Stomach smooth muscle (tissue), 2 donors: ENCODE data around the gene COL6A2.
"Not testable (repeated sequence)": the region's sequence is repeated elsewhere in the genome, so short reads cannot be mapped to it uniquely, and the experiment has no call there.

Experiments
- H3K27ac ChIP-seq: one replicate; pipeline ENCODE4 v1.7.0; 2013; ENCODE audit warnings: mild to moderate bottlenecking, low read length, inconsistent platforms
- H3K27me3 ChIP-seq, 2 donors: one replicate each; pipeline ENCODE4 v1.7.0; 2013; ENCODE audit warnings: low read length in 2 of 2; ENCODE audit not compliant: insufficient read depth in 2 of 2, control insufficient read depth in 1 of 2
- H3K36me3 ChIP-seq, 2 donors: one replicate each; pipeline ENCODE4 v1.7.0; 2013; ENCODE audit warnings: low read length in 2 of 2; ENCODE audit not compliant: control insufficient read depth in 2 of 2, insufficient read depth in 2 of 2
- H3K4me1 ChIP-seq: one replicate; pipeline ENCODE4 v1.7.0; 2013; ENCODE audit warnings: low read length; ENCODE audit not compliant: control insufficient read depth, insufficient read depth
- H3K4me3 ChIP-seq, 2 donors: one replicate each; pipeline ENCODE4 v1.7.0; 2013; ENCODE audit warnings: low read length in 2 of 2
- H3K9ac ChIP-seq, 2 donors: one replicate each; pipeline ENCODE4 v1.7.0; 2013; ENCODE audit warnings: low read length in 2 of 2, mild to moderate bottlenecking in 1 of 2
- H3K9me3 ChIP-seq, 2 donors: one replicate each; pipeline ENCODE4 v1.7.0; 2013; ENCODE audit warnings: low read length in 2 of 2; ENCODE audit not compliant: control insufficient read depth in 2 of 2
- donor health status: healthy.
- donor health status: Pancreatic carcinoma.

COL6A2 gene

DNA sequence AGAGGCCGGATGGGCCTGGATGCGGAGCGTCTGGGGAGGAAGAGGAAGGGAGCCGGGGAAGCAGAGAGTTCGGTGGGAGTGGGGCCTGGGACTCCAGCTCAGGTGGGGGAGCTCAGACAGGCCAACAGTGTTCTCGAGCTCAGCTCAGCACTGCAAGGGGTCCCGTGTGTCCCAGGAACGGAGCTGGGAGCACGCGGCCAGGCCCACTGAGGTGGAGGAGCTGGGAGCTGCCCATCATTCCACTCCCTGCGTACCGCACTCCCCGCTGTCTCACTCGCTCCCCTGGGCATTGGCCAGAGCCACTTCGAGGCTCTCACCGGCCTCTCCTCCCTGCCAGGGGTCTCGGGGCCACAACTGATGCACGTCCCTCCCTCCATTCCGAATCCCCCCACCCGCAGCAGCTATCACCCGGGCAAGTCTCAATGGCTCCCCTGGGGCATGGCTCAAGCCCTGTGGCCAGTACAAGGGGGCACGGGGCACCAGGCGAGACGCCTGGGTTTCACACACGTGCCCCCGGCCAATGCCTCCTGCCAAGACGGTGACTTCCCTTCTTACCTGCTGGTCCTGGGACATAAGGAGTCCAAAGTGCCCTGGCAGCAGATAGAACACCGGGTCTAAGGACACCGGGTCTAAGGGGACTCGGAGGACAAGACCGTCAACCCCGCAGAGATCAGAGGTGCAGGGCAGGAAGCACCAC is 30.3 kb upstream of the COL6A2 start:
- peaks cover 0 to 7% of the 10 kb centered on the region in 2 donors for H3K9me3 ChIP-seq
- H3K27ac ChIP-seq = peak overlapping the region; percentile 84
- H3K4me3 ChIP-seq = no peak overlapping the region
- peak overlapping the region in 1 of 2 donors; percentile 58 for H3K9ac ChIP-seq
- no peaks in the 10 kb centered on the region for H3K36me3 ChIP-seq
- peaks cover 40% of the 10 kb centered on the region for H3K4me1 ChIP-seq
- no peaks in the 10 kb centered on the region for H3K27me3 ChIP-seq

DNA sequence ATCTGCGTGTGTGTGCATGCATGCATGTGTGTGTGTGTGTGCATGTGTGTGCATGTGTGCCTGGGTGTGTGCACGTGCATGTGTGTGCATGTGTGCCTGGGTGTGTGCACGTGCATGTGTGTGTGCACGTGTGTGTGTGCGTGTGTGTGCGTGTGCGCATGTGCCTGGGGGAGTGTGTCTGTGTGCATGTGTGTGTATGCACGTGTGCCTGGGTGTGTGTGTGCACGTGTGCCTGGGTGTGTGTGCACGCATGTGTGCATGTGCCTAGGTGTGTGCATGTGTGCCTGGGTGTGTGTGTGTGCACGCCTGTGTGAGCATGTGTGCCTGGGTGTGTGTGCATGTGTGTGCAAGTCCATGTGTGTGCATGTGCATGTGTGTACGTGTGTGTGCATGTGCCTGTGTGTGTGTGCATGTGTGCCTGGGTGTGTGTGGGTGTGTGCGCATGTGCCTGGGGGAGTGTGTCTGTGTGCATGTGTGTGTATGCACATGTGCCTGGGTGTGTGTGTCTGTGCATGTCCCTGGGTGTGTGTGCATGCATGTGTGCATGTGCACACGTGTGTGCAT is 29.3 kb upstream of the COL6A2 start:
- peaks cover 40% of the 10 kb centered on the region for H3K4me1 ChIP-seq
- H3K27ac ChIP-seq = no peak overlapping the region
- H3K9ac ChIP-seq = no peak overlapping the region
- no peaks in the 10 kb centered on the region for H3K9me3 ChIP-seq
- H3K27me3 ChIP-seq = no peaks in the 10 kb centered on the region
- H3K4me3 ChIP-seq = no peak overlapping the region
- no peaks in the 10 kb centered on the region for H3K36me3 ChIP-seq

DNA sequence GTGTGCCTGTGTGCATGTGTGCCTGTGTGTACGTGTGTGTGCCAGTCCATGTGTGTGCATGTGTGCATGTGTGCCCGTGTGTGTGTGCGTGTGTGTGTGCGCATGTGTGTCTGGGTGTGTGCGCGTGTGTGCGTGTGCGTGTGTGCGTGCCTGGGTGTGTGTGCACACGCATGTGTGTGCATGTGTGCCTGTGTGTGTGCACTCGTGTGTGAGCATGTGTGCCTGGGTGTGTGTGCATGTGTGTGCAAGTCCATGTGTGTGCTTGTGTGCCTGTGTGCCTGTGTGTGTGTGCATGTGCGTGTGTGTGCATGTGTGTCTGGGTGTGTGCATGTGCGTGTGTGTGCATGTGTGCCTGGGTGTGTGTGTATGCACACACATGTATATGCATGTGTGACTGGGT is 28.7 kb upstream of the COL6A2 start:
- H3K4me3 ChIP-seq = no peak overlapping the region
- H3K27me3 ChIP-seq = no peaks in the 10 kb centered on the region
- peaks cover 40% of the 10 kb centered on the region for H3K4me1 ChIP-seq
- no peaks in the 10 kb centered on the region for H3K9me3 ChIP-seq
- H3K9ac ChIP-seq = no peak overlapping the region
- H3K36me3 ChIP-seq = no peaks in the 10 kb centered on the region
- H3K27ac ChIP-seq = no peak overlapping the region

DNA sequence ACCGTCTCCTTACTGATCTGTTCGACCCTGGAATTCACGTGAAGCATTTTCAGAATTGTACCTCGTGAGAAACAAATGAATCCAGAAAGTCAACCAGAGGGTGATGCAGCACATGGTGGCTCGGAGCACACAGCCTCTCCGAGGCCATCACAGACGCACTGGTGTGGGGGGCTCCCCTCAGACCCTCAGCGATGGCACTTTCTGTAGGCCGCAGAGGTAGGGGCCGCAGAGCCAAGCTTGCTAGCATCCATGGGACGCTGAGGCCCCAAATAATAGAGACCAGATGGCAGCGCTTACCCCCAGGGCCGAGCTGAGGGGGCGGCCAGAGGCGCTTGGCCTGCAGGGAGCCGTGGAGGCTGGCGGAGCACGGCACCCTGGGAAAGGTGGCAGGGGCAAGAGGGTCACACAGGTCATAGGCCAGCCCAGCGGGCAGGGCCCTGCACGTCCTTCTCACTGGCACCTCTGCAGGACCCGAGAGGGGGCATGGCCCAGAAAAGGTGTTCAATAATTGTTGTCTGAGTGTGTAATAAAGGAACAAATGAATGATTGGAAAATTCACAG is 28.1 kb upstream of the COL6A2 start:
- H3K36me3 ChIP-seq = no peaks in the 10 kb centered on the region
- H3K9ac ChIP-seq = no peak overlapping the region
- peaks cover 38% of the 10 kb centered on the region for H3K4me1 ChIP-seq
- no peak overlapping the region for H3K4me3 ChIP-seq
- no peak overlapping the region for H3K27ac ChIP-seq
- no peaks in the 10 kb centered on the region for H3K9me3 ChIP-seq
- H3K27me3 ChIP-seq = no peaks in the 10 kb centered on the region

DNA sequence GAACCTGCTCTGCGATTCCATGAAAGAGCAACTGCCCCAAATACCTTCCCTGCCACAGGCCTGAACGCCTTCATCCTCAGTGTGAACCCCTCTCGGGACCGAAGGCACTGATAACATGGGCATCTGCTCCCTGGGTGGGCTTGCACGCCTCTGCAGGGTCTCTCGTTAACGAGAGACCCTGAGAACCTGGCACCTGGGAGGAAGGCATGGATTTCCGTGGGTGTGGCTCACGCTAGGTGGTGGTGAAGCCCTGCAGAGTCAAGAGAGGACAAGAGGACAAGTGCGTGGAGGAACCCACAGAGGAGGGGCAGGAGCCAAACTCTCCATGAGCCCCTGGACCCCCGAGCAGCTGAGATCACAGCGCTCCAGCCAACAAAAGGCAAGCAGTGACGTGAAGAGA is 26.8 kb upstream of the COL6A2 start:
- Histone ChIP-seq H3K27ac (no peak overlapping the region), H3K9ac (no peak overlapping the region), H3K36me3 (no peaks in the 10 kb centered on the region), H3K9me3 (no peaks in the 10 kb centered on the region), H3K4me3 (no peak overlapping the region), H3K27me3 (no peaks in the 10 kb centered on the region), H3K4me1 (peaks cover 25% of the 10 kb centered on the region)

DNA sequence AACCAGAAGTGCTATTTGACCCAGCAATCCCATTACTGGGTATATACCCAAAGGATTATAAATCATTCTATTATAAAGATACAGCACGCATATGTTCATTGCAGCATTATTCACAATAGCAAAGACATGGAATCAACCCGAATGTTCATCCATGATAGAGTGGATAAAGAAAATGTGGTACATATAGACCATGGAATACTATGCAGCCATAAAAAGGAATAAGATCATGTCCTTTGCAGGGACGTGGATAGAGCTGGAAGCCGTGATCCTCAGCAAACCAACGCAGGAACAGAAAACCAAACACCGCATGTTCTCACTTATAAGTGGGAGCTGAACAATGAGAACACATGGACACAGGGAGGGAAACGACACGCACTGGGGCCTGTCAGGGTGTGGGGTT is 21.2 kb upstream of the COL6A2 start:
- not testable (repeated sequence) for H3K27me3 ChIP-seq, H3K9ac ChIP-seq, H3K27ac ChIP-seq, H3K9me3 ChIP-seq, H3K36me3 ChIP-seq, H3K4me3 ChIP-seq
- H3K4me1 ChIP-seq = peaks cover 26% of the 10 kb centered on the region

- H3K27me3 ChIP-seq = no peaks in the 10 kb centered on the region
- H3K36me3 ChIP-seq = no peaks in the 10 kb centered on the region
- no peak overlapping the region for H3K27ac ChIP-seq
- no peaks in the 10 kb centered on the region for H3K9me3 ChIP-seq
- no peak overlapping the region for H3K9ac ChIP-seq
- no peak overlapping the region for H3K4me3 ChIP-seq
- peaks cover 26% of the 10 kb centered on the region for H3K4me1 ChIP-seq
Measured at GRCh38 chr21:46077674-46078101, 20.2 kb upstream of the COL6A2 start.

DNA sequence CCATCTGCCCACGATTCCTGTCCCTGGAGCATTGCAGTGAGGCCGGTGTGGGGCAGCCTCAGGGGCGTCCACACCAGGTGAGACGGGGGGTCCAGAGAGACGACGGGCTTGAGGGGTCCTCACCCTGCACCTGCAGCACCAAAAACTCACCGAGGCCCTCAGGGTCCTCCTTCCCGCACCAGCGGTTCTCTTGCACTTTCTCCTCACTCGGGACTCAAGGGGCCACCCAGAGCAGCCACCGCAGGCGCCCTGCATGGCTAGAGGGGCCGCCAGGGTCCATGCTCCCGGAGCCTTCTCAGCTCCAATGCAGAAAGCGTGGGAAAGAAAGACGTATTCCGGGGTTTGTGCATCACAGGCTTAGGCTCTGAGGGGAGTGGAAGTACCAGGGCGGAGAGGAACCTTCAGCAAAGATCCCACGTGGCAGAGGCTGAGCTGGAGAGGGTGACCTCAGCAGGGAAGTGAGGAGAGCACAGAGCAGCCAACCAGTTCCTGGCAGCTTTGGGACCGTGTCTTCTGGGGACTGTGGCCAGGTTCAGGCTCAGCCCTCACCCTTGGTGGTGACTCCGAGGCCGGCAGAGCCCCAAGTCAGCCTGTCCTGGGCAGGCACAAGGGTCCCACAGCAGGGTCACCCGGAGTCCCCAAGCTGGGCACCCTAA is 19.5 kb upstream of the COL6A2 start:
- Histone ChIP-seq H3K9ac (no peak overlapping the region), H3K4me3 (no peak overlapping the region), H3K9me3 (no peaks in the 10 kb centered on the region), H3K4me1 (peaks cover 26% of the 10 kb centered on the region), H3K27me3 (no peaks in the 10 kb centered on the region), H3K27ac (no peak overlapping the region), H3K36me3 (no peaks in the 10 kb centered on the region)

DNA sequence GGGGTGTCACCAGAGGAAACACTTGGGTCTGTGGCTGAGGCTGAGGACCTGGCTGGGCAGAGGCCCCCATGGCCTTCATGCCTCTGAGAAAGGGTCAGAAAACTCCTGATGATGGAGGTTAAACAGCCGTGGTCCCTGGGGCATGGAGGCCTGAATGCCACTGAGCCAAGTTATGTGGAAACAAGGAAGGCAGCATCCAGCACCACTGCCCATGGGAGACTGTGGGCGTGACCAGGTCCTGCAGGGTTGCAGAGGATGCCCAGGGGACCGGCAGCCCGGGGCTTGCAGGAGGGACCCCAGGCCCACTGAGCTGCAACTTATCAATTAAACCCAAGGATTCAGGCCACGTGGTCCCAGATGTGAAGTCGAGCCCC is 18.9 kb upstream of the COL6A2 start:
- Histone ChIP-seq H3K4me3 (no peak overlapping the region), H3K9me3 (no peaks in the 10 kb centered on the region), H3K9ac (no peak overlapping the region), H3K4me1 (peaks cover 26% of the 10 kb centered on the region), H3K27me3 (no peaks in the 10 kb centered on the region), H3K36me3 (no peaks in the 10 kb centered on the region), H3K27ac (no peak overlapping the region)

GRCh38 chr21:46079352-46080170 is 18.4 kb upstream of the COL6A2 start:
- no peak overlapping the region for H3K9ac ChIP-seq
- no peak overlapping the region for H3K4me3 ChIP-seq
- no peaks in the 10 kb centered on the region for H3K27me3 ChIP-seq
- peaks cover 26% of the 10 kb centered on the region for H3K4me1 ChIP-seq
- H3K27ac ChIP-seq = no peak overlapping the region
- no peaks in the 10 kb centered on the region for H3K36me3 ChIP-seq
- no peaks in the 10 kb centered on the region for H3K9me3 ChIP-seq
